Neural progenitor cell (in vitro differentiated cells): Measurements from ENCODE around the gene NETO2. TPM values are rescaled to one million over a fixed set of nuclear protein-coding genes. Genes with fewer than 3 reads are reported as not detected.
"Not testable (repeated sequence)": the region's sequence is repeated elsewhere in the genome, so short reads cannot be mapped to it uniquely, and the experiment has no call there.

Experiments
- DNase-seq: peaks from one replicate; pipeline ENCODE4 v3.0.0-alpha.2; 2016; ENCODE audit warnings: low spot score
- H2AFZ ChIP-seq: fragments of 200-600 bp; sonication (generic); replicated peaks from 2 replicates; pipeline ENCODE4 v1.6.1; 2016; ENCODE audit warnings: antibody characterized with exemption
- H3F3A ChIP-seq: fragments of 200-600 bp; sonication (generic); 2 replicates; pipeline ENCODE4 v1.6.1; 2016; ENCODE audit warnings: antibody characterized with exemption, low read depth
- H3K27ac ChIP-seq: fragments of 200-600 bp; sonication (generic); 2 replicates; pipeline ENCODE4 v1.5.1; 2016; ENCODE audit warnings: mild to moderate bottlenecking
- H3K27me3 ChIP-seq: fragments of 200-600 bp; sonication (generic); 2 replicates; pipeline ENCODE4 v1.6.1; 2016; ENCODE audit warnings: mild to moderate bottlenecking, moderate library complexity
- H3K36me3 ChIP-seq: fragments of 200-600 bp; sonication (generic); 2 replicates; pipeline ENCODE4 v1.5.1; 2016
- H3K4me1 ChIP-seq: fragments of 200-600 bp; sonication (generic); 2 replicates; pipeline ENCODE4 v1.6.1; 2016; ENCODE audit warnings: mixed run types
- H3K4me2 ChIP-seq: fragments of 200-600 bp; sonication (generic); 2 replicates; pipeline ENCODE4 v1.6.1; 2016
- H3K4me3 ChIP-seq: fragments of 200-600 bp; sonication (generic); 2 replicates; pipeline ENCODE4 v1.5.1; 2016
- H3K79me2 ChIP-seq: fragments of 200-600 bp; sonication (generic); 2 replicates; pipeline ENCODE4 v1.6.1; 2016; ENCODE audit warnings: low read depth
- H3K9ac ChIP-seq: fragments of 200-600 bp; sonication (generic); 2 replicates; pipeline ENCODE4 v1.6.1; 2016
- H3K9me3 ChIP-seq: fragments of 200-600 bp; sonication (generic); 2 replicates; pipeline ENCODE4 v1.5.1; 2016; ENCODE audit warnings: low read depth
- H4K20me1 ChIP-seq: fragments of 200-600 bp; sonication (generic); 2 replicates; pipeline ENCODE4 v1.6.1; 2016; ENCODE audit warnings: low read depth
- H3K27ac Mint-ChIP-seq: 3 replicates; pipeline ENCODE4 v1.8.0; 2021; ENCODE audit warnings: mixed read lengths
- H3K27me3 Mint-ChIP-seq: 2 replicates; pipeline ENCODE4 v1.8.0; 2022; ENCODE audit warnings: low read depth, mild to moderate bottlenecking, inconsistent platforms, moderate library complexity, mixed read lengths; ENCODE audit not compliant: insufficient read depth
- H3K36me3 Mint-ChIP-seq: 3 replicates; pipeline ENCODE4 v1.8.0; 2021; ENCODE audit warnings: mixed read lengths
- H3K4me1 Mint-ChIP-seq: 3 replicates; pipeline ENCODE4 v1.8.0; 2021; ENCODE audit warnings: mixed read lengths
- H3K4me3 Mint-ChIP-seq: 3 replicates; pipeline ENCODE4 v1.8.0; 2021; ENCODE audit warnings: mild to moderate bottlenecking, moderate library complexity, mixed read lengths
- H3K9me3 Mint-ChIP-seq: 3 replicates; pipeline ENCODE4 v1.8.0; 2020; ENCODE audit warnings: mixed read lengths
- CTCF ChIP-seq: fragments of 200-600 bp; sonication (generic); IDR thresholded peaks from 2 replicates; pipeline ENCODE4 v1.5.1; 2017; ENCODE audit warnings: antibody characterized with exemption, mild to moderate bottlenecking
- EZH2 ChIP-seq: fragments of 200-600 bp; sonication (generic); IDR thresholded peaks from 2 replicates; pipeline ENCODE4 v1.6.1; 2017; ENCODE audit warnings: antibody characterized with exemption, mild to moderate bottlenecking, moderate library complexity
- EZH2phosphoT487 ChIP-seq: fragments of 200-600 bp; sonication (generic); IDR thresholded peaks from 2 replicates; pipeline ENCODE4 v1.6.1; 2017; ENCODE audit warnings: antibody characterized with exemption
- total RNA-seq: library from RNA; depleted of rRNA; stranded (reverse); fragments of >200 nt; gene quantifications from 2 replicates; pipeline ENCODE4 v1.2.3, GENCODE V29; 2015; ENCODE audit warnings: low replicate concordance

The NETO2 gene
- 32.0 and 37.4 TPM in 2 replicates for total RNA-seq

- H3K27ac ChIP-seq = no peak within 1 kb of the TSS
- Mint-ChIP-seq H3K4me1 (peaks cover 20% of the 10 kb centered on the region), H3K27me3 (no peaks in the 10 kb centered on the region)
Observed at GRCh38 chr16:47143677-47144558, at the start of gene NETO2. Gene NETO2 (minus strand): TSS chr16:47143945. CDS start chr16:47143612, 333 bp downstream.

GRCh38 chr16:47182318-47182717 is 38.6 kb upstream of the NETO2 start:
- Histone ChIP-seq H3K27ac (no peak overlapping the region), H3K27me3 (no peaks in the 10 kb centered on the region), H3K4me2 (no peak overlapping the region), H3K4me3 (no peak overlapping the region), H4K20me1 (no peaks in the 10 kb centered on the region), H2AFZ (no peak overlapping the region), H3K4me1 (no peaks in the 10 kb centered on the region), H3F3A (no peaks in the 10 kb centered on the region), H3K36me3 (no peaks in the 10 kb centered on the region), H3K79me2 (no peaks in the 10 kb centered on the region), H3K9me3 (no peaks in the 10 kb centered on the region), H3K9ac (no peak overlapping the region)
- peaks cover 27% of the 10 kb centered on the region for H3K9me3 Mint-ChIP-seq
- H3K36me3 Mint-ChIP-seq = peaks cover 12% of the 10 kb centered on the region
- H3K27ac Mint-ChIP-seq = no peak overlapping the region
- no peaks in the 10 kb centered on the region for H3K4me1 Mint-ChIP-seq
- DNase-seq = no peak
- TF ChIP-seq EZH2phosphoT487 = no peak
- TF ChIP-seq EZH2 = no peak
- TF ChIP-seq CTCF = no peak
- peaks cover 4% of the 10 kb centered on the region for H3K27me3 Mint-ChIP-seq
- no peak overlapping the region for H3K4me3 Mint-ChIP-seq

More at GRCh38 chr16:47143677-47144558, at the start of gene NETO2:
- Histone ChIP-seq H3K79me2 (peaks cover 37% of the 10 kb centered on the region), H3K36me3 (no peaks in the 10 kb centered on the region), H3K27me3 (peaks cover 38% of the 10 kb centered on the region), H3K4me2 (peak within 1 kb of the TSS; percentile 93), H2AFZ (peak within 1 kb of the TSS; percentile 98), H4K20me1 (no peaks in the 10 kb centered on the region), H3K4me1 (peaks cover 8% of the 10 kb centered on the region), H3K4me3 (peak within 1 kb of the TSS; percentile 90), H3K9me3 (no peaks in the 10 kb centered on the region), H3K9ac (peak within 1 kb of the TSS; percentile 65), H3F3A (peaks cover 14% of the 10 kb centered on the region)
- Mint-ChIP-seq H3K36me3 (peaks cover 6% of the 10 kb centered on the region), H3K27ac (no peak within 1 kb of the TSS), H3K4me3 (peak within 1 kb of the TSS; percentile 93), H3K9me3 (no peaks in the 10 kb centered on the region)
- peak; percentile 88 for DNase-seq
- TF ChIP-seq EZH2phosphoT487 (no peak), CTCF (peak; percentile 67)

- H3K27ac ChIP-seq, H3K27me3 ChIP-seq, H3K27ac Mint-ChIP-seq, H3K36me3 ChIP-seq, H3K4me1 ChIP-seq, H4K20me1 ChIP-seq, H3F3A ChIP-seq, H2AFZ ChIP-seq, DNase-seq, H3K4me2 ChIP-seq, H3K27me3 Mint-ChIP-seq, H3K4me3 ChIP-seq, H3K79me2 ChIP-seq, H3K4me1 Mint-ChIP-seq, H3K9ac ChIP-seq, H3K9me3 ChIP-seq, H3K4me3 Mint-ChIP-seq: not testable (repeated sequence)
- Mint-ChIP-seq H3K9me3 (peaks cover 27% of the 10 kb centered on the region), H3K36me3 (peaks cover 12% of the 10 kb centered on the region)
Observed at GRCh38 chr16:47181066-47181465, 37.3 kb upstream of the NETO2 start.

- H3K9me3 Mint-ChIP-seq = peaks cover 25% of the 10 kb centered on the region
Observed at GRCh38 chr16:47180073-47180472, 36.3 kb upstream of the NETO2 start.

More at GRCh38 chr16:47180073-47180472, 36.3 kb upstream of the NETO2 start:
- Histone ChIP-seq H3K4me2 (no peak overlapping the region), H3K4me1 (no peaks in the 10 kb centered on the region), H3K79me2 (no peaks in the 10 kb centered on the region), H2AFZ (no peak overlapping the region), H3K27me3 (no peaks in the 10 kb centered on the region), H3K9me3 (no peaks in the 10 kb centered on the region), H4K20me1 (no peaks in the 10 kb centered on the region), H3K36me3 (no peaks in the 10 kb centered on the region), H3K9ac (no peak overlapping the region), H3K27ac (no peak overlapping the region), H3K4me3 (no peak overlapping the region), H3F3A (no peaks in the 10 kb centered on the region)
- no peak overlapping the region for H3K27ac Mint-ChIP-seq
- TF ChIP-seq EZH2phosphoT487 = no peak
- no peak for TF ChIP-seq CTCF
- no peak for TF ChIP-seq EZH2
- peaks cover 4% of the 10 kb centered on the region for H3K27me3 Mint-ChIP-seq
- peaks cover 12% of the 10 kb centered on the region for H3K36me3 Mint-ChIP-seq
- DNase-seq = no peak
- no peak overlapping the region for H3K4me3 Mint-ChIP-seq
- no peaks in the 10 kb centered on the region for H3K4me1 Mint-ChIP-seq
